Measurements from ENCODE around the gene ZMAT1. TPM values are rescaled to one million over a fixed set of nuclear protein-coding genes. Genes with fewer than 3 reads are reported as not detected.

ZMAT1 gene
- total and polyA plus RNA-seq, 2 of the 4 experiments (the other 2 are of a cell fraction), result 0.03 TPM; not detected in 1

DNA sequence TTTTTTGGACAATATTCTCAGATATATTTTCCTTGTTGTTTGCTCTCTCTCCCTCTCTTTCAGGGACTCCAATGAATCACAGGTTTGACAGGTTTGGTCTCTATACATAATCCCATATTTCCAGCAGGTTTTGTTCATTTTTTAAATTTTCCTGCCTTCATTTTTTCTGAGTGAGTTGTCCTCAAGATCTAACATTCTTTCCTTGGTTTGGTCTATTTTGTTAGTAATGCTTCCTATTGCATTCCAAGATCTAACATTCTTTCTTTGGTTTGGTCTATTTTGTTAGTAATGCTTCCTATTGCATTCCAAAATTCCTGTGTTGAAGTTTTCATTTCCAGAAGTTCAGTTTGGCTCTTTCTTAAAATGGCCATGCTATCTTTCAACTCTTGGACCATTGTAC is 45.3 kb upstream of the ZMAT1 start:
- no peak overlapping the region for H3K9ac ChIP-seq (ENCODE audit: low read depth, low read length)
- H3K4me3 ChIP-seq (ENCODE audit: insufficient read depth, low read depth, low read length), result no peak overlapping the region
- no peaks in the 10 kb centered on the region for H3K4me1 ChIP-seq (ENCODE audit: control insufficient read depth, insufficient read depth, low read length)
- H3K23ac ChIP-seq (ENCODE audit: low read depth, low read length), result no peak overlapping the region
- in situ Hi-C loops (cut with MboI; ENCODE audit: low sequenced_read_pairs), result no loop called here
- H3K4me2 ChIP-seq (ENCODE audit: low read depth, low read length), result no peak overlapping the region
- CTCF ChIA-PET, result no interaction called here
- ATAC-seq (ENCODE audit: low read depth) (no peak), DNase-seq (no peak)
- no peaks in the 10 kb centered on the region for H4K20me1 ChIP-seq (ENCODE audit: insufficient read depth, low read length)
- no peak overlapping the region for H4K91ac ChIP-seq (ENCODE audit: insufficient read depth, low read depth, low read length)
- no peak overlapping the region for H2AK9ac ChIP-seq (replicated peaks; ENCODE audit: low read depth, low read length, poor library complexity)
- H3K27me3 ChIP-seq (ENCODE audit: control insufficient read depth, insufficient read depth, low read length), result no peaks in the 10 kb centered on the region
- no peak overlapping the region for H2AK5ac ChIP-seq (ENCODE audit: low read depth, low read length)
- no peak overlapping the region for H4K5ac ChIP-seq (ENCODE audit: low read depth, low read length)
- no peaks in the 10 kb centered on the region for H3K36me3 ChIP-seq (ENCODE audit: control insufficient read depth, insufficient read depth, low read length)
- intact Hi-C loops (cut with micrococcal nuclease), result no loop called here
- no peak overlapping the region for H2AFZ ChIP-seq (replicated peaks; ENCODE audit: low read length, poor library complexity)
- H3K9me3 ChIP-seq (ENCODE audit: control insufficient read depth, insufficient read depth, low read length), result no peaks in the 10 kb centered on the region
- BruUV-seq (replicated peaks), result no TSS peak
- no peak overlapping the region for H3K14ac ChIP-seq (replicated peaks; ENCODE audit: low read depth, low read length)
- no peak overlapping the region for H3K4ac ChIP-seq (ENCODE audit: low read depth, low read length)
- no peak overlapping the region for H3K27ac ChIP-seq (ENCODE audit: insufficient read depth, low read length)
- dilution Hi-C loops (cut with HindIII; ENCODE audit: low sequenced_read_pairs, unreplicated experiment), result no loop called here
- TF ChIP-seq CTCF (conservative IDR thresholded peaks at IDR 0.05; ENCODE audit: low read depth, low read length), result no peak
- TF ChIP-seq CHD1 (IDR thresholded peaks at IDR 0.05; ENCODE audit: low read depth, low read length), result no peak
- no peak for TF ChIP-seq RFX5 (IDR thresholded peaks at IDR 0.05; ENCODE audit: low read depth, low read length)
- TF ChIP-seq BHLHE40 (IDR thresholded peaks at IDR 0.05; ENCODE audit: low read depth, low read length), result no peak
- TF ChIP-seq USF2 (IDR thresholded peaks at IDR 0.05; ENCODE audit: low read depth, low read length), result no peak
- TF ChIP-seq NFE2L2 (IDR thresholded peaks at IDR 0.05; ENCODE audit: low read depth, low read length), result no peak
- TF ChIP-seq MAZ (IDR thresholded peaks at IDR 0.05; ENCODE audit: borderline replicate concordance, low read depth, low read length), result no peak
- no peak for TF ChIP-seq RAD21 (IDR thresholded peaks at IDR 0.05; ENCODE audit: low read length)
- TF ChIP-seq MAFK (IDR thresholded peaks at IDR 0.05; ENCODE audit: low read depth, low read length), result no peak
- no peak for TF ChIP-seq MXI1 (IDR thresholded peaks at IDR 0.05; ENCODE audit: borderline replicate concordance, low read depth, low read length)
- TF ChIP-seq FOS (IDR thresholded peaks at IDR 0.05; ENCODE audit: low read depth, low read length), result no peak
- no peak for TF ChIP-seq POLR2A (IDR thresholded peaks at IDR 0.05; ENCODE audit: low read depth, low read length)
- TF ChIP-seq RCOR1 (IDR thresholded peaks at IDR 0.05; ENCODE audit: insufficient replicate concordance, low read length), result no peak
- no peak for TF ChIP-seq CEBPB (IDR thresholded peaks at IDR 0.05; ENCODE audit: low read depth, low read length)
- TF ChIP-seq ELK1 (IDR thresholded peaks at IDR 0.05; ENCODE audit: borderline replicate concordance, low read depth, low read length), result no peak
- no peak overlapping the region for H2BK120ac ChIP-seq (ENCODE audit: low read depth, low read length)
- H4K8ac ChIP-seq (ENCODE audit: low read depth in 2 of 2, low read length in 2 of 2), result no peak overlapping the region
- H2BK15ac ChIP-seq (ENCODE audit: low read depth, low read length), result no peak overlapping the region
- no peak overlapping the region for H2BK5ac ChIP-seq (ENCODE audit: low read depth, low read length, poor library complexity, severe bottlenecking)
- H3K56ac ChIP-seq (ENCODE audit: extremely low read depth, insufficient read depth, low read length), result no peak overlapping the region
- POLR2A ChIA-PET (ENCODE audit: unreplicated experiment), result no interaction called here
- no peak overlapping the region for H2BK20ac ChIP-seq (ENCODE audit: low read depth, low read length)
- no peak overlapping the region for H3K18ac ChIP-seq (ENCODE audit: low read depth, low read length)
- H3K79me1 ChIP-seq (ENCODE audit: low read depth in 1 of 2, low read length in 2 of 2), result no peaks in the 10 kb centered on the region
- no peaks in the 10 kb centered on the region for H3K9me1 ChIP-seq (ENCODE audit: insufficient read depth, low read length)
